ENCODE data around the gene RPL6.

- no peak for TF ChIP-seq POLR2A (IDR thresholded peaks at IDR 0.05)
- TF ChIP-seq, protein P1, sequence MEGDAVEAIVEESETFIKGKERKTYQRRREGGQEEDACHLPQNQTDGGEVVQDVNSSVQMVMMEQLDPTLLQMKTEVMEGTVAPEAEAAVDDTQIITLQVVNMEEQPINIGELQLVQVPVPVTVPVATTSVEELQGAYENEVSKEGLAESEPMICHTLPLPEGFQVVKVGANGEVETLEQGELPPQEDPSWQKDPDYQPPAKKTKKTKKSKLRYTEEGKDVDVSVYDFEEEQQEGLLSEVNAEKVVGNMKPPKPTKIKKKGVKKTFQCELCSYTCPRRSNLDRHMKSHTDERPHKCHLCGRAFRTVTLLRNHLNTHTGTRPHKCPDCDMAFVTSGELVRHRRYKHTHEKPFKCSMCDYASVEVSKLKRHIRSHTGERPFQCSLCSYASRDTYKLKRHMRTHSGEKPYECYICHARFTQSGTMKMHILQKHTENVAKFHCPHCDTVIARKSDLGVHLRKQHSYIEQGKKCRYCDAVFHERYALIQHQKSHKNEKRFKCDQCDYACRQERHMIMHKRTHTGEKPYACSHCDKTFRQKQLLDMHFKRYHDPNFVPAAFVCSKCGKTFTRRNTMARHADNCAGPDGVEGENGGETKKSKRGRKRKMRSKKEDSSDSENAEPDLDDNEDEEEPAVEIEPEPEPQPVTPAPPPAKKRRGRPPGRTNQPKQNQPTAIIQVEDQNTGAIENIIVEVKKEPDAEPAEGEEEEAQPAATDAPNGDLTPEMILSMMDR (IDR thresholded peaks at IDR 0.05): no peak
These were observed 37.7 kb upstream of the RPL6 start for GRCh38 chr12:112447106-112447505.

Data from uterus (tissue), 2 donors.